OCI-LY7 (cell line): ENCODE measurements around the gene ELMO2. TPM values are rescaled to one million over a fixed set of nuclear protein-coding genes. Genes with fewer than 3 reads are reported as not detected.
A peak's percentile ranks its signal among the peaks of the same experiment; 100 is the strongest.

ENCODE experiments used
- BruUV-seq: library from RNA; stranded (reverse); fragments of 400-500 nt; replicated peaks from 2 replicates; lab custom pipeline; 2021; lab: Mats Ljungman, UMichigan
- CTCF ChIA-PET: fragments of 300-600 bp; sonication (Branson Sonifier 250); formaldehyde crosslinking; loops from one replicate; lab custom pipeline; 2022; ENCODE audit warnings: antibody characterized with exemption; ENCODE audit not compliant: unreplicated experiment; lab: Charles Lee
- POLR2A ChIA-PET: fragments of 300-600 bp; sonication (Branson Sonifier 250); formaldehyde crosslinking; loops from one replicate; lab custom pipeline; 2022; ENCODE audit warnings: antibody characterized with exemption; lab: Charles Lee
- DNase-seq: peaks from one replicate; pipeline ENCODE4 v3.0.0-alpha.2; 2015; ENCODE audit warnings: low spot score
- H2AFZ ChIP-seq: fragments of 200-600 bp; sonication (generic), shearing (Covaris generic); 2 replicates; pipeline ENCODE4 v1.6.1; 2014; ENCODE audit warnings: mild to moderate bottlenecking, antibody characterized with exemption, low read length, moderate library complexity
- H3K27ac ChIP-seq: fragments of 200-600 bp; sonication (generic); 2 replicates; pipeline ENCODE4 v1.5.1; 2014; ENCODE audit warnings: mixed run types, low read depth, mild to moderate bottlenecking, moderate library complexity, low read length, inconsistent platforms; ENCODE audit not compliant: poor library complexity, severe bottlenecking
- H3K36me3 ChIP-seq: fragments of 200-600 bp; sonication (generic); 2 replicates; pipeline ENCODE4 v1.6.1; 2014; ENCODE audit warnings: mild to moderate bottlenecking, antibody characterized with exemption, low read length, moderate library complexity, mixed read lengths; ENCODE audit not compliant: insufficient read depth
- H3K4me1 ChIP-seq: fragments of 200-600 bp; sonication (generic); 2 replicates; pipeline ENCODE4 v1.5.1; 2014; ENCODE audit warnings: mild to moderate bottlenecking, low read length; ENCODE audit not compliant: insufficient read depth, poor library complexity, severe bottlenecking
- H3K4me2 ChIP-seq: fragments of 200-600 bp; sonication (generic); 2 replicates; pipeline ENCODE4 v1.6.1; 2014; ENCODE audit warnings: mild to moderate bottlenecking, low read length
- H3K4me3 ChIP-seq: fragments of 200-600 bp; sonication (generic); 2 replicates; pipeline ENCODE4 v1.5.1; 2014; ENCODE audit warnings: mild to moderate bottlenecking, low read depth, low read length; ENCODE audit not compliant: poor library complexity, severe bottlenecking
- H3K79me2 ChIP-seq: fragments of 200-600 bp; sonication (generic); 2 replicates; pipeline ENCODE4 v1.6.1; 2016; ENCODE audit warnings: low read depth, mild to moderate bottlenecking, low read length, moderate library complexity, mixed read lengths; ENCODE audit not compliant: insufficient read depth
- H3K9me2 ChIP-seq: fragments of 200-600 bp; sonication (generic); 2 replicates; pipeline ENCODE4 v1.6.1; 2016; ENCODE audit warnings: mild to moderate bottlenecking, low read length, mixed read lengths; ENCODE audit not compliant: insufficient read depth
- H3K9me3 ChIP-seq: fragments of 200-600 bp; sonication (generic); 2 replicates; pipeline ENCODE4 v1.6.1; 2014; ENCODE audit warnings: mild to moderate bottlenecking, mixed run types, low read length, mixed read lengths
- H4K20me1 ChIP-seq: fragments of 200-600 bp; sonication (generic); 2 replicates; pipeline ENCODE4 v1.6.1; 2014; ENCODE audit warnings: mild to moderate bottlenecking, antibody characterized with exemption, low read length, moderate library complexity, mixed read lengths; ENCODE audit not compliant: insufficient read depth
- EZH2phosphoT487 ChIP-seq: fragments of 200-600 bp; sonication (generic); IDR thresholded peaks from 2 replicates; pipeline ENCODE4 v1.6.1; 2018; ENCODE audit warnings: low read depth, borderline replicate concordance, mild to moderate bottlenecking, mixed run types, antibody characterized with exemption, low read length, moderate library complexity, mixed read lengths
- intact Hi-C: fragments of 100-400 bp; cut with micrococcal nuclease; formaldehyde crosslinking; loops from one replicate; pipeline ENCODE4 v1.10.0; 2022; ENCODE audit not compliant: unreplicated experiment
- total RNA-seq, 2 experiments: library from RNA; depleted of rRNA in 1 of 2; stranded (reverse); fragments of >200 nt in 1 of 2; shearing (Covaris generic) in 1 of 2; gene quantifications; 2 replicates each; pipeline ENCODE4 v1.2.3, GENCODE V29; 2014 to 2022
- TF ChIP-seq, protein P1 (sequence below): fragments of 200-600 bp; sonication (generic); conservative IDR thresholded peaks from 2 replicates; pipeline ENCODE4 v1.5.1; 2014; ENCODE audit warnings: mild to moderate bottlenecking, antibody characterized with exemption, low read length, moderate library complexity, mixed read lengths

Gene ELMO2
- total RNA-seq, 2 experiments from 2014 or later: 16.0 to 36.4 TPM

DNA sequence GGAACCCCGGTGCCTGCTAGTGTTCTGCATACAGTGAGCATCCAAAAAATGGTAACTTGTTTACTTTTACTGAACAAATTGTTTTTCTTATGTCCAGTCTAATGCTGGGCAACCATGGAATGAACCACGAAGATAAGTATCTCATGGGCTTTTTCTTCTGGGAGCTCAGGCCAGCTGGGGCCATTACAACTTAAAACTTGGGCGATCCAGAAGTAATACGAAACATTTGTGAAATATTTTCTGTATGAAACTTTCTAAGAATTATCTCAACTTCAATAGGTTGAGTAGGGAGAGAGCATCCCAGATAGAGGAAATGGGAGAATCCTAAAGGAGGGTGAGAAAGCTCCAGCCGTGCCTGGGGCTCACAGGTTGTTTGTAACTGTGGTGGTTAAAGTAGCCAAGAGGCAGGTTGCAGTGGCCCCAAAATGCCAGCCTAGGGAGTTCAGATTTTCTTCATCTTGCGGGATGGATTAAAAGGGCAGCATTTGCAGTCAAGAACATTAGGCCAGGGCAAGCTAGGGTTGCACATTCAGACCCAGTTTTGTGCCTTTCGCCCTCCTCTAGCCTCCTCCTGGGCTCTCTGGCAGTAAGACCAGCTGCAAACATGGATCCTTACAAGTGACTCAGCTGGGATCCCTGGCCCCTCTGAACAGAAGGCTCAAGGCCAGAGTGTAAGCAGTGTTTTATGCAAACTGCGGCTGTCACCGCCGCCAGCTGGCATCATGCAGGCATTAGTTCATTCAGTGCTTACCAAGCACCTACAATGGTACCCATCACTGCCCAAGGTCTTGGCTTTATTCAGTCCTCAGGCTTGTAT is 41.5 kb downstream of the ELMO2 start:
- intact Hi-C loops: loop anchor here (2.0 kb wide), 1 partner anchor 42 kb away; the partner anchor contains the start of gene ELMO2
- no peak for TF ChIP-seq EZH2phosphoT487
- TF ChIP-seq, protein P1, sequence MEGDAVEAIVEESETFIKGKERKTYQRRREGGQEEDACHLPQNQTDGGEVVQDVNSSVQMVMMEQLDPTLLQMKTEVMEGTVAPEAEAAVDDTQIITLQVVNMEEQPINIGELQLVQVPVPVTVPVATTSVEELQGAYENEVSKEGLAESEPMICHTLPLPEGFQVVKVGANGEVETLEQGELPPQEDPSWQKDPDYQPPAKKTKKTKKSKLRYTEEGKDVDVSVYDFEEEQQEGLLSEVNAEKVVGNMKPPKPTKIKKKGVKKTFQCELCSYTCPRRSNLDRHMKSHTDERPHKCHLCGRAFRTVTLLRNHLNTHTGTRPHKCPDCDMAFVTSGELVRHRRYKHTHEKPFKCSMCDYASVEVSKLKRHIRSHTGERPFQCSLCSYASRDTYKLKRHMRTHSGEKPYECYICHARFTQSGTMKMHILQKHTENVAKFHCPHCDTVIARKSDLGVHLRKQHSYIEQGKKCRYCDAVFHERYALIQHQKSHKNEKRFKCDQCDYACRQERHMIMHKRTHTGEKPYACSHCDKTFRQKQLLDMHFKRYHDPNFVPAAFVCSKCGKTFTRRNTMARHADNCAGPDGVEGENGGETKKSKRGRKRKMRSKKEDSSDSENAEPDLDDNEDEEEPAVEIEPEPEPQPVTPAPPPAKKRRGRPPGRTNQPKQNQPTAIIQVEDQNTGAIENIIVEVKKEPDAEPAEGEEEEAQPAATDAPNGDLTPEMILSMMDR: no peak
- Histone ChIP-seq H2AFZ (peak overlapping the region; percentile 71; the same call in 1 of the 2 replicates), H3K36me3 (peaks cover 65% of the 10 kb centered on the region), H3K4me3 (peak overlapping the region; percentile 88), H4K20me1 (peaks cover 9% of the 10 kb centered on the region), H3K9me2 (no peaks in the 10 kb centered on the region), H3K9me3 (no peaks in the 10 kb centered on the region), H3K4me2 (peak overlapping the region; percentile 87), H3K79me2 (peaks cover 21% of the 10 kb centered on the region; the same call in 1 of the 2 replicates), H3K4me1 (peaks cover 18% of the 10 kb centered on the region), H3K27ac (peak overlapping the region; percentile 88)
- ChIA-PET CTCF (no interaction called here), POLR2A (interaction anchor here (1.0 to 1.3 kb wide), 2 partner anchors 22 to 35 kb away, joined by 4 read pairs; no protein-coding TSS in a partner anchor)
- BruUV-seq: TSS peak; percentile 78
- DNase-seq: no peak

DNA sequence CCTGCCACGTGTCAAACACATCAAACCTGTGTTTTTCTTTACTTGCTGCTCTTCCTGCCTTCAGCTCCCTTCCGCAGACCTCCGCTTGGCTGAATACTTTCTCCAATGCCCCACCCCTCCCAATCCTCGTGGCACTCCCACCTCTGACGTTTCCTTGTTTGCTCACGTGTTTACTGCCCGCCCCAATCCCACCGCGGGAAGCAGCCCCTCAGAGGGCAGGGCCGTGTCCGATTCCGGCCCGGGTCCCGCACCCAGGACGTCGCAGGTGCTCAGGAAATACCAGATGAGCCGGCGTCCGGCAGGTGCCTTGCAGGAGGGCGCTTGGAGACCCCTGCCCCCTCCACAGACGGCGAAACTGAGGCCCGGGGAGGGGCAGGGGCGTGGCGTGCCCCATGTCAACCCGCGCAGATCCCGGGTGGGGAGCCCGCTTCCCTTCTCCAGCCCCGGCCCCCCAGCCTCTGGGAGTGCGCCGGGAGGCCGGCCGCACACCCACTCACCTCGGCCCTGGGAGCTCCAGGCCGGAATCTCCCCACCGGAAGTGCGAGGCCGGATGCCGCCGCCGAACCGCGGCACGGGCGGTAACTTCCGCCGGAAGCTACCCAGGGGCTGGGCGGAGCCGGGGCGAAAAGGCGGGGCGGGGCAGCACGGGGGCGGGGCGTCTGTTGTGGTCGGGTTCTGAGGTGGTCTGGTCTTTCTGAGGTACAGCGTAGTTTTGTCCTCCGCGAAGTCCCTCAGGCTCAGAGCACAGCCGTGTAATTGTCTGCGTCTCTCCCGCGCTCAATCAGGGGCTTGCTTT is 42.3 kb downstream of the ELMO2 start:
- no TSS peak for BruUV-seq
- CTCF ChIA-PET: interaction anchor here (0.6 kb wide), 3 partner anchors 28 to 346 kb away, joined by 3 to 7 read pairs (median 6); no protein-coding TSS in a partner anchor
- POLR2A ChIA-PET: interaction anchor here (0.6 to 1.3 kb wide), 5 partner anchors 23 to 134 kb away, joined by 3 to 5 read pairs (median 4); no protein-coding TSS in a partner anchor
- H3K9me2 ChIP-seq: no peaks in the 10 kb centered on the region
- H2AFZ ChIP-seq: peak overlapping the region; percentile 71; the same call in 1 of the 2 replicates
- H3K27ac ChIP-seq: peak overlapping the region; percentile 88
- peak overlapping the region; percentile 100 for H3K4me2 ChIP-seq
- peaks cover 58% of the 10 kb centered on the region for H3K36me3 ChIP-seq
- peak overlapping the region; percentile 88 for H3K4me3 ChIP-seq
- peaks cover 21% of the 10 kb centered on the region; the same call in 1 of the 2 replicates for H3K79me2 ChIP-seq
- H3K4me1 ChIP-seq: peaks cover 22% of the 10 kb centered on the region
- intact Hi-C loops: loop anchor here (2.0 kb wide), 1 partner anchor 43 kb away; the partner anchor contains the start of gene ELMO2
- peak; percentile 90 for DNase-seq
- no peak for TF ChIP-seq EZH2phosphoT487
- TF ChIP-seq, protein P1: no peak
- H3K9me3 ChIP-seq: no peaks in the 10 kb centered on the region
- peaks cover 9% of the 10 kb centered on the region for H4K20me1 ChIP-seq
